Endothelial cell of umbilical vein (primary cell): ENCODE data around the gene ACTMAP. TPM values are rescaled to one million over a fixed set of nuclear protein-coding genes. Genes with fewer than 3 reads are reported as not detected.

Experiments
- BruUV-seq: library from RNA; stranded (reverse); fragments of 400-500 nt; replicated peaks from 2 replicates; lab custom pipeline; 2021; lab: Mats Ljungman, UMichigan
- CTCF ChIA-PET: fragments of 300-600, 350-600 bp; sonication (Branson Sonifier 250); formaldehyde crosslinking; loops from one replicate; lab custom pipeline; 2021; ENCODE audit warnings: antibody characterized with exemption, inconsistent platforms; lab: Charles Lee
- POLR2A ChIA-PET: fragments of 300-600, 350-600 bp; sonication (Branson Sonifier 250); formaldehyde crosslinking; loops from one replicate; lab custom pipeline; 2021; ENCODE audit warnings: antibody characterized with exemption, inconsistent platforms; lab: Charles Lee
- DNase-seq: peaks from one replicate; pipeline ENCODE4 v3.0.0-alpha.2; 2011; ENCODE audit warnings: low read depth, low spot score
- FAIRE-seq: peaks from 2 replicates; lab custom pipeline; 2011; peaks lifted over from hg19 to GRCh38; lab: Jason Lieb, UNC
- H2AFZ ChIP-seq: 2 replicates; pipeline ENCODE4 v1.6.0; 2012; ENCODE audit warnings: low read depth, low read length, control low read depth, inconsistent platforms
- H3K27ac ChIP-seq: 2 replicates; pipeline ENCODE4 v1.5.1; 2011; ENCODE audit warnings: low read depth, mild to moderate bottlenecking, control low read depth, low read length, moderate library complexity; ENCODE audit not compliant: insufficient read depth
- H3K27me3 ChIP-seq, 2 experiments: 2 replicates each; pipeline versions ENCODE4 v1.6.0 to v1.6.1; 2011; ENCODE audit warnings: low read length in 2 of 2, mixed read lengths in 1 of 2; ENCODE audit not compliant: control insufficient read depth in 2 of 2, insufficient read depth in 2 of 2
- H3K36me3 ChIP-seq, 2 experiments: 2 replicates in 1 of 2; 3 replicates in 1 of 2; pipeline ENCODE4 v1.5.1; 2011; ENCODE audit warnings: low read length in 2 of 2, mild to moderate bottlenecking in 1 of 2, moderate library complexity in 1 of 2; ENCODE audit not compliant: control insufficient read depth in 2 of 2, insufficient read depth in 2 of 2; ENCODE audit errors: extremely low read depth in 1 of 2
- H3K4me1 ChIP-seq: 3 replicates; pipeline ENCODE4 v1.5.1; 2011; ENCODE audit warnings: mild to moderate bottlenecking, low read length; ENCODE audit not compliant: control insufficient read depth, insufficient read depth; ENCODE audit errors: extremely low read depth
- H3K4me2 ChIP-seq: 2 replicates; pipeline ENCODE4 v1.6.1; 2011; ENCODE audit warnings: low read length, control low read depth, mixed read lengths; ENCODE audit not compliant: insufficient read depth
- H3K4me3 ChIP-seq, 3 experiments: fragments of 200-600 bp in 1 of 3; sonication (generic), shearing (Covaris generic) in 1 of 3; replicated peaks in 1 of 3; 2 replicates each; pipeline ENCODE4 v1.5.1; 2011 to 2016; ENCODE audit warnings: control low read depth in 3 of 3, low read length in 3 of 3, mild to moderate bottlenecking in 2 of 3, inconsistent platforms in 1 of 3, low read depth in 1 of 3, moderate library complexity in 1 of 3; ENCODE audit not compliant: insufficient read depth in 1 of 3
- H3K79me2 ChIP-seq: 2 replicates; pipeline ENCODE4 v1.6.0; 2012; ENCODE audit warnings: low read length, inconsistent platforms; ENCODE audit not compliant: control insufficient read depth, insufficient read depth
- H3K9ac ChIP-seq: replicated peaks from 2 replicates; pipeline ENCODE3; 2011; ENCODE audit warnings: low read length, control low read depth; ENCODE audit not compliant: insufficient read depth; ENCODE audit errors: extremely low read depth
- H3K9me1 ChIP-seq: replicated peaks from 3 replicates; pipeline ENCODE4 v1.6.0; 2011; ENCODE audit warnings: mild to moderate bottlenecking, low read length; ENCODE audit not compliant: control insufficient read depth, insufficient read depth; ENCODE audit errors: extremely low read depth
- H3K9me3 ChIP-seq: replicated peaks from 2 replicates; pipeline ENCODE4 v1.5.1; 2012; ENCODE audit warnings: low read length, inconsistent platforms; ENCODE audit not compliant: control insufficient read depth, insufficient read depth
- H4K20me1 ChIP-seq: replicated peaks from 2 replicates; pipeline ENCODE3; 2011; ENCODE audit warnings: mild to moderate bottlenecking, low read length; ENCODE audit not compliant: control insufficient read depth, insufficient read depth; ENCODE audit errors: extremely low read depth
- CTCF ChIP-seq, 2 donors: IDR thresholded peaks; 1 replicate in 1 of 2; 2 replicates in 1 of 2; pipeline ENCODE4 v1.5.1; 2011; ENCODE audit warnings: low read length in 2 of 2, mild to moderate bottlenecking in 2 of 2, moderate library complexity in 2 of 2, control low read depth in 1 of 2, inconsistent platforms in 1 of 2, low read depth in 1 of 2; ENCODE audit not compliant: insufficient read depth in 1 of 2; ENCODE audit errors: extremely low read depth in 1 of 2
- EZH2 ChIP-seq: IDR thresholded peaks from 2 replicates; pipeline ENCODE4 v1.6.1; 2012; ENCODE audit warnings: borderline replicate concordance, low read depth, mild to moderate bottlenecking, moderate library complexity, low read length, inconsistent platforms; ENCODE audit not compliant: severe bottlenecking
- FOS ChIP-seq: IDR thresholded peaks from 2 replicates; pipeline ENCODE4 v1.6.1; 2011; ENCODE audit warnings: mild to moderate bottlenecking, low read length, moderate library complexity, borderline replicate concordance; ENCODE audit not compliant: insufficient read depth
- GATA2 ChIP-seq: IDR thresholded peaks from 2 replicates; pipeline ENCODE4 v1.7.0; 2011; ENCODE audit warnings: low read depth, mild to moderate bottlenecking, moderate library complexity, mixed read lengths, low read length; ENCODE audit not compliant: insufficient read length, insufficient read depth
- JUN ChIP-seq: IDR thresholded peaks from 2 replicates; pipeline ENCODE4 v1.6.1; 2011; ENCODE audit warnings: borderline replicate concordance, low read depth; ENCODE audit not compliant: insufficient read length, insufficient read depth
- MAX ChIP-seq: IDR thresholded peaks from 2 replicates; pipeline ENCODE4 v1.6.1; 2011; ENCODE audit not compliant: insufficient read depth, insufficient read length
- MYC ChIP-seq: IDR thresholded peaks from one replicate; pipeline ENCODE4 v1.6.1; 2011; ENCODE audit warnings: mild to moderate bottlenecking, low read depth, low read length
- POLR2A ChIP-seq: IDR thresholded peaks from 2 replicates; pipeline ENCODE4 v1.6.1; 2012; ENCODE audit warnings: low read depth, mild to moderate bottlenecking, control low read depth, low read length
- POLR2AphosphoS5 ChIP-seq: IDR thresholded peaks from 2 replicates; pipeline ENCODE4 v1.6.1; 2012; ENCODE audit warnings: low read depth, mild to moderate bottlenecking, control low read depth, low read length, moderate library complexity; ENCODE audit not compliant: insufficient read depth
- dilution Hi-C: fragments of 300-500 bp; cut with MboI; formaldehyde crosslinking; loops from one replicate; pipeline ENCODE4 v1.15.0; 2019; ENCODE audit warnings: low sequenced_read_pairs; ENCODE audit not compliant: extremely low pct_ligation_motif_present
- intact Hi-C: fragments of 100-400 bp; cut with micrococcal nuclease; formaldehyde crosslinking; loops from one replicate; pipeline ENCODE4 v1.10.0; 2022
- polyA plus RNA-seq, 4 experiments: library from polyadenylated mRNA; depleted of rRNA in 3 of 4; stranded (reverse) in 3 of 4; unstranded in 1 of 4; fragments of >200 nt; gene quantifications; 2 replicates each; pipeline versions ENCODE4 v1.2.1 to v1.2.3, GENCODE V29; 2011 to 2012; ENCODE audit warnings: missing spikeins in 1 of 4
- total RNA-seq: library from RNA; stranded (reverse); gene quantifications from 2 replicates; pipeline ENCODE4 v1.2.3, GENCODE V29; 2021

ACTMAP gene
- total and polyA plus RNA-seq, 2 donors (not counting 3 experiments of a cell fraction or from before 2014, with no cell fraction given), result 5.2 to 9.1 TPM

- POLR2A ChIA-PET, result interaction anchor here (0.6 kb wide), 1 partner anchor 15 kb away, joined by 3 read pairs; no protein-coding TSS in a partner anchor
These were observed 30.9 kb upstream of the ACTMAP start for GRCh38 chr19:40781140-40781539.

More at GRCh38 chr19:40781140-40781539, 30.9 kb upstream of the ACTMAP start:
- Histone ChIP-seq H3K9me3 (no peaks in the 10 kb centered on the region), H2AFZ (no peak overlapping the region), H3K4me1 (peaks cover 17% of the 10 kb centered on the region), H4K20me1 (no peaks in the 10 kb centered on the region), H3K4me2 (no peak overlapping the region), H3K4me3 (no peak overlapping the region), H3K9me1 (no peaks in the 10 kb centered on the region), H3K9ac (no peak overlapping the region), H3K27me3 (no peaks in the 10 kb centered on the region), H3K36me3 (no peaks in the 10 kb centered on the region), H3K79me2 (no peaks in the 10 kb centered on the region), H3K27ac (no peak overlapping the region)
- CTCF ChIA-PET, result no interaction called here
- dilution Hi-C loops (no loop called here), intact Hi-C loops (no loop called here)
- FAIRE-seq (no peak), DNase-seq (no peak)
- BruUV-seq, result no TSS peak
- TF ChIP-seq EZH2 (no peak), GATA2 (no peak), JUN (no peak), POLR2AphosphoS5 (no peak), FOS (no peak), CTCF (IDR thresholded peaks at IDR 0.05; ENCODE audit: extremely low read depth in 1 of 2, insufficient read depth in 1 of 2, low read depth in 1 of 2, low read length in 2 of 2) (no peak), POLR2A (no peak), MAX (no peak), MYC (no peak)
